ENCODE results near the gene RAD21L1.

- TF ChIP-seq CTCF (IDR thresholded peaks at IDR 0.05; ENCODE audit: low read depth, low read length, poor library complexity, severe bottlenecking), result no peak
- no peak for TF ChIP-seq EZH2phosphoT487 (IDR thresholded peaks at IDR 0.05; ENCODE audit: borderline replicate concordance, low read length)
Measured at GRCh38 chr20:1202762-1203504, 22.9 kb upstream of the RAD21L1 start, which contains the start of gene C20orf202.

All from DOHH2 (cell line).